GM12891 (cell line): ENCODE measurements around the gene LRRC9.

ENCODE experiments used
- PAX5 ChIP-seq: IDR thresholded peaks from 2 replicates; pipeline ENCODE4 v1.6.1; 2011; ENCODE audit warnings: low read length, moderate library complexity, mild to moderate bottlenecking; ENCODE audit not compliant: insufficient read depth, severe bottlenecking
- POLR2A ChIP-seq: IDR thresholded peaks from 2 replicates; pipeline ENCODE4 v1.6.1; 2011; ENCODE audit warnings: low read depth, low read length, control low read depth
- POLR2AphosphoS5 ChIP-seq: IDR thresholded peaks from 2 replicates; pipeline ENCODE4 v1.6.1; 2011; ENCODE audit warnings: low read depth, low read length, control low read depth
- POU2F2 ChIP-seq: IDR thresholded peaks from 2 replicates; pipeline ENCODE4 v1.6.1; 2011; ENCODE audit warnings: low read depth, mild to moderate bottlenecking, control low read depth, low read length, moderate library complexity
- SPI1 ChIP-seq: IDR thresholded peaks from 2 replicates; pipeline ENCODE4 v1.6.1; 2011; ENCODE audit warnings: low read depth, low read length, control low read depth
- TAF1 ChIP-seq: IDR thresholded peaks from 2 replicates; pipeline ENCODE4 v1.6.1; 2011; ENCODE audit warnings: low read depth, low read length, control low read depth

DNA sequence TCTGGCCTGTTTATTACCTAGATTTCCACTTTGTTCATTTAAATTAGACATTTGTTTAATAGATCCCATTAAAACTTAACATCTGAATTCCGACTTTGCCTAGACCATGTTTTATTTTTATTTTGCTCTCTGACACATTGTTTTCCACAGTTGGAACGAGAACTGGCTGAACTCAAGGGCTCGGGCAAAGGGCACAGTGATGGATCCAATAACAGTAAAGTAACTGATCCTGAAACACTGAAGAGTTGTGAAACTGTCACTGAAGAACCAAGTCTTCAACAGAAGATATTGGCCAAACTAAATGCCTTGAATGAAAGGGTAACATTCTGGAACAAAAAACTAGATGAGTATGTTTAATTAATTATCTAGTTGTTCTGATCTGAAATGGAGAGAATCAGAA, 39.7 kb downstream of the LRRC9 start:
- TF ChIP-seq TAF1 (no peak), POLR2A (no peak), PAX5 (no peak), POLR2AphosphoS5 (no peak), SPI1 (no peak), POU2F2 (no peak)
